GM18951 (cell line): ENCODE measurements around the gene SETBP1.

Experiments
- POLR2A ChIP-seq: IDR thresholded peaks from 4 replicates; pipeline ENCODE4 v1.6.1; 2011; ENCODE audit warnings: mild to moderate bottlenecking; ENCODE audit not compliant: insufficient read length, insufficient read depth; ENCODE audit errors: extremely low read depth
- in situ Hi-C: fragments of 300-500 bp; cut with MboI; formaldehyde crosslinking; loops from one replicate; pipeline ENCODE4 v1.12.0; 2022; ENCODE audit warnings: low sequenced_read_pairs, mixed read lengths, inconsistent platforms; ENCODE audit not compliant: unreplicated experiment

Gene SETBP1

DNA sequence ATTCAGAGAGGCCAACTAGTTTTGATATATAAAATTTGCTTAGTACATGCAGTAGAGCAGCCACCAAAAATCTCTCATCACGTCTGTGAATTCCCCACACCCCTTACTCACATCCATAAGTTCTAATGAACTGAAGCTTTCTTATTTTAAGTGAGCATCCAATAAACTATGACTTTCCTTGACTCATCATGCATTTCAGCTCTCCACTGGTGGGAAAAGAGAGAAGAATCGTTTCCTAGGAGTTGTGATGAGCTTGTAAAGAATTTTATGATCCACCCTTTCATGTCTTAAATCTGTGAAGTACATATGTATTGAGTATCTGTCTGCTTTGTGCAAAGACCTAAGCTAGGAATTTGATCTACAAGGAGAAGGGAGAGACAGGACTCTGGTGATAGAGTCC lies 428.6 kb downstream of the SETBP1 start:
- no peak for TF ChIP-seq POLR2A
- in situ Hi-C loops: no loop called here

DNA sequence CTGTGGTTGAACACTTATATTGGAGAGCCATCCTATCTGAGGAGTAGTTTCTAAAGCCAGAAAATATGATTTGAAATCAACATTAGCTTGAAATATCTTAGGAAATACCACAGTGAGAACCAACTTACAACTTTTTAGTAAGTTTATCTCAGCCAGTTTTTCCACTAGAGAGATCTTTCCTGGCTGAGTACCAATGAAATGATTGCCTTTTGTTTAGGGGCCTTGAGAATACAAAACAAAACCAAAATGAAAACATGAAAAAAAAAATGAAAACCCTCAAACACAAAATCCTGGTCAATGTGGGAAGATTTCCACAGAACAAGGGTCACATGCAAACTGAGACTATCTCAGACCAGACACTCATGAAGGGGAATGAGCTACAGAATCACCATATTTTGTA lies 429.0 kb downstream of the SETBP1 start:
- in situ Hi-C loops: no loop called here
- no peak for TF ChIP-seq POLR2A

DNA sequence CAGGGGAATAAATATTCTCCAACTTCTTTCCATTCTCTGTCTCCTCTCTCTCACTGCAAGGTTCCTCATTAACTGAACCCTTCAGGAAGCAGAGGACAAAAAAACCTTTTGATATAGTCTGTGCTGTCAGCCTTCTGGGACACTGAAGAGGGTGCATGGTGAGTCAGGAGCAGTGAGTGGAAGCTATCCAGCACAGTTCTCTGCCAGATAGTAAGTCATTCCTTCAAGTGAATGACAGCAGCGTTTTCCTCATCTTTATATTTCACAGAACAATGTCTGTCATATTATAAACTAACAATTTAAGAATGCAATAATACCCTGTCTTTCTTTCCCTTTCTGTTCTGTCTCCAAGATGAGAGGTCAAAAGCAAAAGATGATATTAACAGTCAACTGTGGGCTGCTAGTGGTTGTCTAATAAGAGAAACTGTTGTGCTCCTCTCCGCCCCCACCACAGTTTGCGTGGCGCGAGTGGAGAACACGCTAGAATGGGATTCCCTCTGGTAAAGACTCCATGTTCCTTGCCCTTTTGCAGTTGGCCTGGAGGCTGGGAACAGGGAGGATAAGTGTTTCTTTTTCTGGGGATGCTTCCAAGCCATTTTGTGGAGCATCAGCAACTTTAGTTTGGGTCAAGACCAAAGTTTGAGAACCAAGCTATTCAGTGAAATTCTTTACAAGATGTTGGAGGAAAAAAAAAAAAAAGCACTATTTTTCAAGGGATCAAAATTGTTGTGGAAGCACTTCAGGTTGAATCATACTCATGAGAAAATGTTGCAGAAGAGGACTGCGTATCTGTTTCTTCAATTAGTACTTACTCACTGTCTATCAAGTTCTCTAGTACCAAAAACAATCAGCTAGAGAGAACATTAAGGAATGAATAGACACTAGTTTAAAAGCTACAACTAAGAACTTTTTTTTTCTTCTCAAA lies 430.2 kb downstream of the SETBP1 start:
- in situ Hi-C loops: no loop called here
- TF ChIP-seq POLR2A: no peak

DNA sequence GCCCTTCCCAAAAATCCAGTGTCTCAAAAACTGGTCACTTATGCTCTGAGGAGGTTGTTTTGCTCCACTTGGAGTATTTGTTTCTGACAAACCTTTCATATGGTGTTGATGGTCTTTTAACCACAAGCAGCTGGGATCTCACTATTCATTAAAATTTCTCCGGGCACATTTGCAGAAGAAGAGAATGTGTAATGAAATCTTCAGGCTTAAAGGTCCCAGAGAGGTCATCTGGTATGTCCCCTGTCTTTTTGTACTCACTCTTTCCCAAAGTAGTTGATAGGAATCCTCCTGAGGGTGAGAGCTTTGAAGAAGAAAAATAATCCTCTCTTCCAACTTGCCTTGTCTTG lies 430.8 kb downstream of the SETBP1 start:
- in situ Hi-C loops: no loop called here
- TF ChIP-seq POLR2A: no peak

DNA sequence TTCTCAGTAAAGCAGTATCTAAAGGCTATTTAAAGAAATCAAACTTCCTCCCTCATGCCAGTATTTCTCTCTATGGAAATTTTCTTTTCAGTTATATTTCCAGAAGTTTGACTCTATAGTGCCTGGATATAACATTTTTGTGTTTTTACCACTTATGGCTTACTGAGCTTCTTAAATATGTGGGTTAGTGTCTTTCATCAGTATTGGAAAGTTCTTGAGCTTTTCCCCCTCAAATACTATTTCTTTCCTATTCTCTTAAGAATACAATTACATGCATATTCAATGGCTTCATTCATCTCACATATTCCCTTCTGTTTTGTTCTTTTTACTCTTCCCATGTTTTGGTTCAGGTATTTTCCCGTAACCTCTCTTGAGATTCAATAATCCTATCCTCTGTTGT lies 432.0 kb downstream of the SETBP1 start:
- no peak for TF ChIP-seq POLR2A
- in situ Hi-C loops: no loop called here

DNA sequence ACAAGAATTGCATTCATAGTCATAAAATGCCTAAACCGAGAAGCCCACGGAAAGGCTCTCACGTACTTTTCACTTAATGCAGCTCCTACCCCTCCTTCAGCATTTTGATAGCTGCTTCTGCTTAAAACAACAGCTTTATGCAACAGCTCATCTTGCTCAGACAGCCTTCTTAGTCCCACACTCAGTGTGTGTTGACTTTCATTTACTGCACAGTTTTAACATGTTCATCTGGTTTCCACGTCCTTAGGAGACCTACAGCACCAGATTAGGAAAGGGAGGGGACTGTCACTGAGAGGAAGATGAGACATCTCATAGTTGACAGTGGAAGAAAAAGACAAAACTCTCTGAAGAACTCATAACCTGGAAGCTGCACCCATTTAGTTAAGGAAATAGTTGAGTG lies 435.4 kb downstream of the SETBP1 start:
- TF ChIP-seq POLR2A: no peak
- in situ Hi-C loops: no loop called here
